Mammary epithelial cell (primary cell): Measurements from ENCODE around the gene CCDC57.

Experiments
- EZH2 ChIP-seq: IDR thresholded peaks from 2 replicates; pipeline ENCODE4 v1.6.1; 2012; ENCODE audit warnings: low read length, inconsistent platforms, borderline replicate concordance
- TF ChIP-seq, protein P1 (sequence below), 2 donors: IDR thresholded peaks in 1 of 2; conservative IDR thresholded peaks in 1 of 2; 2 replicates each; pipeline ENCODE4 v1.5.1; 2011 to 2012; ENCODE audit warnings: inconsistent platforms in 2 of 2, low read length in 2 of 2, mild to moderate bottlenecking in 2 of 2, control low read depth in 1 of 2, low read depth in 1 of 2; ENCODE audit not compliant: insufficient read depth in 1 of 2; ENCODE audit errors: extremely low read depth in 1 of 2

DNA sequence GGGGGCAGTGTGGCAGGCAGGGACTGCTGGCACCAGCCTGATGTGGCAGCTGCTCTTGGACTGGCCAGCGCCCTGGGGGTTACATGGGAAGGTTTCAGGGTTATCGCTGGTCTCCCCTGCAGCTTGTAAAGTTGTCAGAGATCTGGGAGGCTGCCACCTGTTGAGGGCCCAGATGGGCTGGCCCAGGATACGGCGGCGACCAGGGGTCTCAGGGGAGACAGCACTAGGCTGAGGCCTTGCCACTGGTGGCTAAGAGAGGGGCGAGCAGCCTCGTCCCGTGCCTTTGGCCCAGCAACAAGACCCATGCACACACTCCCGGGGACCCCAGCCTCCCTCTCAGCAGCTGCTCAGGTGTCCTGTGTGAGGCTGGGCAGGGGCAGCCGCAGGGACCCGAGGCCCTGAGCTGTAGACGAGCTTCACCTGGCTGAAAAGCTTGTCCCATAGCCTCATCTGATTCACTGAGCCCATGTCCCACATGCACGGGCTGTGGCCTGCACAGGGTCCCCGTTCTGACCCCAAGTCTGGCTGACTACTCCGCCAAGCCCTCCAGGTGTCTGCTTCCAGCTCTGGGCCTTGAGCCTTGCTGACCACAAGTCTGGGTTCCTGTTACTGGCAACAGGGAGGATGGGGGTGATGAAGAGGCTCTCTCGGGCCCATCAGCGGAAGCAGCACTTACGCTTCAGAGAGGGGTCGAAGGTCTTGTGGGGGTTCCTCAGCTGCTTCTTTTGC lies 153.2 kb downstream of the CCDC57 start:
- TF ChIP-seq, protein P1, sequence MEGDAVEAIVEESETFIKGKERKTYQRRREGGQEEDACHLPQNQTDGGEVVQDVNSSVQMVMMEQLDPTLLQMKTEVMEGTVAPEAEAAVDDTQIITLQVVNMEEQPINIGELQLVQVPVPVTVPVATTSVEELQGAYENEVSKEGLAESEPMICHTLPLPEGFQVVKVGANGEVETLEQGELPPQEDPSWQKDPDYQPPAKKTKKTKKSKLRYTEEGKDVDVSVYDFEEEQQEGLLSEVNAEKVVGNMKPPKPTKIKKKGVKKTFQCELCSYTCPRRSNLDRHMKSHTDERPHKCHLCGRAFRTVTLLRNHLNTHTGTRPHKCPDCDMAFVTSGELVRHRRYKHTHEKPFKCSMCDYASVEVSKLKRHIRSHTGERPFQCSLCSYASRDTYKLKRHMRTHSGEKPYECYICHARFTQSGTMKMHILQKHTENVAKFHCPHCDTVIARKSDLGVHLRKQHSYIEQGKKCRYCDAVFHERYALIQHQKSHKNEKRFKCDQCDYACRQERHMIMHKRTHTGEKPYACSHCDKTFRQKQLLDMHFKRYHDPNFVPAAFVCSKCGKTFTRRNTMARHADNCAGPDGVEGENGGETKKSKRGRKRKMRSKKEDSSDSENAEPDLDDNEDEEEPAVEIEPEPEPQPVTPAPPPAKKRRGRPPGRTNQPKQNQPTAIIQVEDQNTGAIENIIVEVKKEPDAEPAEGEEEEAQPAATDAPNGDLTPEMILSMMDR (conservative IDR thresholded peaks at IDR 0.05 in 1 of 2, IDR thresholded peaks at IDR 0.05 in 1 of 2; ENCODE audit: extremely low read depth in 1 of 2, insufficient read depth in 1 of 2, low read depth in 1 of 2, low read length in 2 of 2), result no peak
- no peak for TF ChIP-seq EZH2
